SK-N-SH (cell line): Measurements from ENCODE around the gene NFIA. TPM values are rescaled to one million over a fixed set of nuclear protein-coding genes. Genes with fewer than 3 reads are reported as not detected.

Source experiments
- CTCF ChIA-PET: fragments of 300-600, 350-600 bp; formaldehyde crosslinking; extraction: SDS; loops from one replicate; lab custom pipeline; 2021; lab: Yijun Ruan, JAX
- POLR2A ChIA-PET: fragments of 350-600 bp; sonication (Branson Sonifier 250); formaldehyde crosslinking; extraction: SDS; loops from one replicate; lab custom pipeline; 2020; ENCODE audit warnings: antibody characterized with exemption, inconsistent platforms; lab: Yijun Ruan, JAX
- DNase-seq: peaks from one replicate; pipeline ENCODE4 v3.0.0; 2012
- H2AFZ ChIP-seq: fragments of 200-600 bp; sonication (generic); 2 replicates; pipeline ENCODE4 v1.8.1; 2016; ENCODE audit warnings: antibody characterized with exemption, mild to moderate bottlenecking, low read depth
- H3F3A ChIP-seq: fragments of 200-600 bp; sonication (generic); replicated peaks from 2 replicates; pipeline ENCODE3; 2016; ENCODE audit warnings: antibody characterized with exemption, mild to moderate bottlenecking; ENCODE audit not compliant: insufficient read depth
- H3K27ac ChIP-seq, 2 experiments: fragments of 200-500 bp in 1 of 2; fragments of 200-600 bp in 1 of 2; sonication (Bioruptor generic) in 1 of 2; sonication (generic), shearing (Covaris generic) in 1 of 2; 2 replicates each; pipeline versions ENCODE4 v1.5.1 to v1.6.1; 2014 to 2016; ENCODE audit warnings: low read depth in 2 of 2, inconsistent platforms in 1 of 2, low read length in 1 of 2, mild to moderate bottlenecking in 1 of 2, mixed read lengths in 1 of 2
- H3K27me3 ChIP-seq: fragments of 200-600 bp; sonication (generic), shearing (Covaris generic); 2 replicates; pipeline ENCODE4 v1.6.1; 2016; ENCODE audit warnings: mixed run types; ENCODE audit not compliant: insufficient read depth
- H3K36me3 ChIP-seq, 2 experiments: fragments of 200-500 bp in 1 of 2; fragments of 200-600 bp in 1 of 2; sonication (Bioruptor generic) in 1 of 2; sonication (generic) in 1 of 2; replicated peaks in 1 of 2; 2 replicates each; pipeline versions ENCODE3 to v1.5.1; 2014 to 2016; ENCODE audit warnings: low read length in 1 of 2, mild to moderate bottlenecking in 1 of 2; ENCODE audit not compliant: insufficient read depth in 2 of 2, control insufficient read depth in 1 of 2
- H3K4me1 ChIP-seq, 2 experiments: fragments of 200-500 bp in 1 of 2; fragments of 200-600 bp in 1 of 2; sonication (Bioruptor generic) in 1 of 2; sonication (generic), shearing (Covaris generic) in 1 of 2; 2 replicates each; pipeline versions ENCODE4 v1.5.1 to v1.6.1; 2014 to 2016; ENCODE audit warnings: low read depth in 1 of 2, low read length in 1 of 2, mixed run types in 1 of 2; ENCODE audit not compliant: insufficient read depth in 2 of 2, control insufficient read depth in 1 of 2
- H3K4me2 ChIP-seq: fragments of 200-600 bp; sonication (generic), shearing (Covaris generic); 2 replicates; pipeline ENCODE4 v1.6.1; 2017; ENCODE audit warnings: mixed run types
- H3K4me3 ChIP-seq, 2 experiments: fragments of 200-500 bp in 1 of 2; fragments of 200-600 bp in 1 of 2; sonication (Bioruptor generic) in 1 of 2; sonication (generic), shearing (Covaris generic) in 1 of 2; 2 replicates each; pipeline versions ENCODE4 v1.5.1 to v1.8.1; 2014 to 2016; ENCODE audit warnings: low read depth in 2 of 2, inconsistent platforms in 1 of 2, low read length in 1 of 2, mild to moderate bottlenecking in 1 of 2, mixed read lengths in 1 of 2, moderate library complexity in 1 of 2
- H3K79me2 ChIP-seq: fragments of 200-600 bp; sonication (generic); 2 replicates; pipeline ENCODE4 v1.8.1; 2017; ENCODE audit warnings: mild to moderate bottlenecking; ENCODE audit not compliant: insufficient read depth
- H3K9ac ChIP-seq: fragments of 200-600 bp; sonication (generic); 2 replicates; pipeline ENCODE4 v1.6.1; 2017; ENCODE audit warnings: mixed run types
- H3K9me2 ChIP-seq: fragments of 200-600 bp; sonication (generic); 2 replicates; pipeline ENCODE4 v1.6.1; 2017; ENCODE audit warnings: mixed run types
- H3K9me3 ChIP-seq: fragments of 200-600 bp; sonication (generic); 2 replicates; pipeline ENCODE4 v1.6.1; 2017; ENCODE audit warnings: mixed run types, mild to moderate bottlenecking, moderate library complexity
- H4K20me1 ChIP-seq: fragments of 200-600 bp; sonication (generic); 2 replicates; pipeline ENCODE4 v1.6.1; 2017; ENCODE audit warnings: mild to moderate bottlenecking, mixed run types; ENCODE audit not compliant: insufficient read depth
- CHD2 ChIP-seq: fragments of 150-350 bp; IDR thresholded peaks from 2 replicates; pipeline ENCODE4 v1.6.1; 2018; ENCODE audit warnings: low read length; ENCODE audit not compliant: partially characterized antibody
- ELF1 ChIP-seq: IDR thresholded peaks from 2 replicates; pipeline ENCODE4 v1.4.0; 2012
- EZH2phosphoT487 ChIP-seq: fragments of 200-600 bp; sonication (generic); IDR thresholded peaks from 2 replicates; pipeline ENCODE4 v1.6.1; 2017; ENCODE audit warnings: low read depth, mixed run types, mild to moderate bottlenecking, antibody characterized with exemption, moderate library complexity, borderline replicate concordance
- FOXM1 ChIP-seq: IDR thresholded peaks from 2 replicates; pipeline ENCODE4 v1.4.0; 2012; ENCODE audit warnings: low read depth, mild to moderate bottlenecking
- GABPA ChIP-seq: IDR thresholded peaks from 2 replicates; pipeline ENCODE4 v1.4.0; 2012; ENCODE audit warnings: low read depth, mild to moderate bottlenecking
- GATA2 ChIP-seq: sonication (generic); formaldehyde crosslinking; IDR thresholded peaks from 2 replicates; pipeline ENCODE4 v1.5.0; 2020; ENCODE audit warnings: mild to moderate bottlenecking, missing genetic modification reagents
- JUND ChIP-seq: IDR thresholded peaks from 2 replicates; pipeline ENCODE4 v1.4.0; 2012
- NRF1 ChIP-seq: IDR thresholded peaks from 2 replicates; pipeline ENCODE4 v1.6.1; 2012; ENCODE audit warnings: low read depth, mild to moderate bottlenecking, low read length
- POLR2AphosphoS5 ChIP-seq: IDR thresholded peaks from 2 replicates; pipeline ENCODE4 v1.6.1; 2012; ENCODE audit warnings: low read depth, low read length
- RCOR1 ChIP-seq: fragments of 150-350 bp; IDR thresholded peaks from 2 replicates; pipeline ENCODE4 v1.6.1; 2017; ENCODE audit warnings: antibody characterized with exemption, low read length
- RFX5 ChIP-seq: IDR thresholded peaks from 2 replicates; pipeline ENCODE4 v1.6.1; 2012; ENCODE audit warnings: mild to moderate bottlenecking, improper control_type of control experiment, low read length
- SIN3A ChIP-seq: IDR thresholded peaks from 2 replicates; pipeline ENCODE4 v1.6.1; 2012; ENCODE audit warnings: low read depth, mild to moderate bottlenecking, low read length, moderate library complexity, borderline replicate concordance
- TAF1 ChIP-seq: IDR thresholded peaks from 2 replicates; pipeline ENCODE4 v1.6.1; 2012; ENCODE audit warnings: low read depth, mild to moderate bottlenecking, low read length, moderate library complexity, borderline replicate concordance
- TCF12 ChIP-seq: IDR thresholded peaks from 2 replicates; pipeline ENCODE4 v1.4.0; 2012
- TEAD4 ChIP-seq: IDR thresholded peaks from 2 replicates; pipeline ENCODE4 v1.4.0; 2012; ENCODE audit warnings: mild to moderate bottlenecking, borderline replicate concordance; ENCODE audit not compliant: insufficient read depth
- USF1 ChIP-seq: IDR thresholded peaks from 2 replicates; pipeline ENCODE4 v1.4.0; 2012; ENCODE audit warnings: low read depth, borderline replicate concordance
- YY1 ChIP-seq: IDR thresholded peaks from 2 replicates; pipeline ENCODE4 v1.4.0; 2012; ENCODE audit warnings: low read depth, mild to moderate bottlenecking
- WGBS: methylation state at CpG from one replicate; pipeline ENCODE4 v1.1.6; 2017; ENCODE audit warnings: low lambda C conversion rate; 5-methylcytosine and 5-hydroxymethylcytosine counted together
- polyA plus RNA-seq, 3 experiments: library from polyadenylated mRNA; depleted of rRNA; stranded (reverse); fragments of >200 nt; gene quantifications; 2 replicates each; pipeline ENCODE4 v1.2.3, GENCODE V29; 2012
- TF ChIP-seq, protein P1 (sequence below): IDR thresholded peaks from 2 replicates; pipeline ENCODE4 v1.6.1; 2012; ENCODE audit warnings: mild to moderate bottlenecking, low read depth, low read length, moderate library complexity
- TF ChIP-seq, protein P2 (sequence below): fragments of 200-600 bp; sonication (generic); IDR thresholded peaks from 2 replicates; pipeline ENCODE4 v1.6.1; 2017; ENCODE audit warnings: antibody characterized with exemption, mild to moderate bottlenecking, moderate library complexity
- TF ChIP-seq, protein P3 (sequence below): fragments of 150-350 bp; IDR thresholded peaks from 2 replicates; pipeline ENCODE4 v1.6.1; 2017; ENCODE audit warnings: antibody characterized with exemption, low read length, low read depth, borderline replicate concordance

The NFIA gene
- polyA plus RNA-seq, 1 of the 3 experiments (the other 2 are of a cell fraction) = 3.3 TPM

GRCh38 chr1:61285371-61285885, 203.1 kb downstream of the NFIA start (continued):
- no peak for TF ChIP-seq POLR2AphosphoS5
- no peak for TF ChIP-seq RFX5
- no peak for TF ChIP-seq TCF12
- TF ChIP-seq, protein P1, sequence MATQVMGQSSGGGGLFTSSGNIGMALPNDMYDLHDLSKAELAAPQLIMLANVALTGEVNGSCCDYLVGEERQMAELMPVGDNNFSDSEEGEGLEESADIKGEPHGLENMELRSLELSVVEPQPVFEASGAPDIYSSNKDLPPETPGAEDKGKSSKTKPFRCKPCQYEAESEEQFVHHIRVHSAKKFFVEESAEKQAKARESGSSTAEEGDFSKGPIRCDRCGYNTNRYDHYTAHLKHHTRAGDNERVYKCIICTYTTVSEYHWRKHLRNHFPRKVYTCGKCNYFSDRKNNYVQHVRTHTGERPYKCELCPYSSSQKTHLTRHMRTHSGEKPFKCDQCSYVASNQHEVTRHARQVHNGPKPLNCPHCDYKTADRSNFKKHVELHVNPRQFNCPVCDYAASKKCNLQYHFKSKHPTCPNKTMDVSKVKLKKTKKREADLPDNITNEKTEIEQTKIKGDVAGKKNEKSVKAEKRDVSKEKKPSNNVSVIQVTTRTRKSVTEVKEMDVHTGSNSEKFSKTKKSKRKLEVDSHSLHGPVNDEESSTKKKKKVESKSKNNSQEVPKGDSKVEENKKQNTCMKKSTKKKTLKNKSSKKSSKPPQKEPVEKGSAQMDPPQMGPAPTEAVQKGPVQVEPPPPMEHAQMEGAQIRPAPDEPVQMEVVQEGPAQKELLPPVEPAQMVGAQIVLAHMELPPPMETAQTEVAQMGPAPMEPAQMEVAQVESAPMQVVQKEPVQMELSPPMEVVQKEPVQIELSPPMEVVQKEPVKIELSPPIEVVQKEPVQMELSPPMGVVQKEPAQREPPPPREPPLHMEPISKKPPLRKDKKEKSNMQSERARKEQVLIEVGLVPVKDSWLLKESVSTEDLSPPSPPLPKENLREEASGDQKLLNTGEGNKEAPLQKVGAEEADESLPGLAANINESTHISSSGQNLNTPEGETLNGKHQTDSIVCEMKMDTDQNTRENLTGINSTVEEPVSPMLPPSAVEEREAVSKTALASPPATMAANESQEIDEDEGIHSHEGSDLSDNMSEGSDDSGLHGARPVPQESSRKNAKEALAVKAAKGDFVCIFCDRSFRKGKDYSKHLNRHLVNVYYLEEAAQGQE = no peak
- no peak for TF ChIP-seq USF1

GRCh38 chr1:61287014-61287413, 204.7 kb downstream of the NFIA start:
- DNase-seq = no peak
- Histone ChIP-seq H3K27me3 (no peaks in the 10 kb centered on the region), H3K9me2 (no peaks in the 10 kb centered on the region), H3F3A (no peaks in the 10 kb centered on the region), H3K4me2 (no peak overlapping the region), H2AFZ (no peak overlapping the region), H3K9me3 (no peaks in the 10 kb centered on the region), H3K36me3 (no peaks in the 10 kb centered on the region), H3K79me2 (no peaks in the 10 kb centered on the region), H3K27ac (no peak overlapping the region), H3K4me1 (peaks cover 3 to 5% of the 10 kb centered on the region in 2 experiments; a peak in 2 of 4 replicates), H4K20me1 (no peaks in the 10 kb centered on the region), H3K4me3 (no peak overlapping the region), H3K9ac (no peak overlapping the region)
- WGBS = 84% methylated on average over 2 of the region's 2 CpGs
- ChIA-PET CTCF (no interaction called here), POLR2A (no interaction called here)
- TF ChIP-seq GATA2 (CRISPR knock-in tag) = no peak
- no peak for TF ChIP-seq RCOR1
- no peak for TF ChIP-seq GABPA
- TF ChIP-seq YY1 = no peak
- no peak for TF ChIP-seq JUND
- no peak for TF ChIP-seq CHD2
- TF ChIP-seq, protein P2, sequence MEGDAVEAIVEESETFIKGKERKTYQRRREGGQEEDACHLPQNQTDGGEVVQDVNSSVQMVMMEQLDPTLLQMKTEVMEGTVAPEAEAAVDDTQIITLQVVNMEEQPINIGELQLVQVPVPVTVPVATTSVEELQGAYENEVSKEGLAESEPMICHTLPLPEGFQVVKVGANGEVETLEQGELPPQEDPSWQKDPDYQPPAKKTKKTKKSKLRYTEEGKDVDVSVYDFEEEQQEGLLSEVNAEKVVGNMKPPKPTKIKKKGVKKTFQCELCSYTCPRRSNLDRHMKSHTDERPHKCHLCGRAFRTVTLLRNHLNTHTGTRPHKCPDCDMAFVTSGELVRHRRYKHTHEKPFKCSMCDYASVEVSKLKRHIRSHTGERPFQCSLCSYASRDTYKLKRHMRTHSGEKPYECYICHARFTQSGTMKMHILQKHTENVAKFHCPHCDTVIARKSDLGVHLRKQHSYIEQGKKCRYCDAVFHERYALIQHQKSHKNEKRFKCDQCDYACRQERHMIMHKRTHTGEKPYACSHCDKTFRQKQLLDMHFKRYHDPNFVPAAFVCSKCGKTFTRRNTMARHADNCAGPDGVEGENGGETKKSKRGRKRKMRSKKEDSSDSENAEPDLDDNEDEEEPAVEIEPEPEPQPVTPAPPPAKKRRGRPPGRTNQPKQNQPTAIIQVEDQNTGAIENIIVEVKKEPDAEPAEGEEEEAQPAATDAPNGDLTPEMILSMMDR = no peak
- no peak for TF ChIP-seq NRF1
- TF ChIP-seq SIN3A = no peak
- no peak for TF ChIP-seq ELF1
- TF ChIP-seq USF1 = no peak
- TF ChIP-seq, protein P3, sequence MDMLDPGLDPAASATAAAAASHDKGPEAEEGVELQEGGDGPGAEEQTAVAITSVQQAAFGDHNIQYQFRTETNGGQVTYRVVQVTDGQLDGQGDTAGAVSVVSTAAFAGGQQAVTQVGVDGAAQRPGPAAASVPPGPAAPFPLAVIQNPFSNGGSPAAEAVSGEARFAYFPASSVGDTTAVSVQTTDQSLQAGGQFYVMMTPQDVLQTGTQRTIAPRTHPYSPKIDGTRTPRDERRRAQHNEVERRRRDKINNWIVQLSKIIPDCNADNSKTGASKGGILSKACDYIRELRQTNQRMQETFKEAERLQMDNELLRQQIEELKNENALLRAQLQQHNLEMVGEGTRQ = no peak
- no peak for TF ChIP-seq EZH2phosphoT487
- no peak for TF ChIP-seq TEAD4
- TF ChIP-seq FOXM1 = no peak
- no peak for TF ChIP-seq TAF1
- TF ChIP-seq TCF12 = no peak
